Loucy (cell line): ENCODE results near the gene ARSI.

Experiments used
- CTCF ChIP-seq: fragments of 200-600 bp; sonication (generic); conservative IDR thresholded peaks from 2 replicates; pipeline ENCODE4 v1.5.1; 2014; ENCODE audit warnings: mild to moderate bottlenecking, antibody characterized with exemption, low read length
- EZH2phosphoT487 ChIP-seq: fragments of 200-600 bp; IDR thresholded peaks from 2 replicates; pipeline ENCODE4 v1.6.1; 2018; ENCODE audit warnings: antibody characterized with exemption, mild to moderate bottlenecking, moderate library complexity, borderline replicate concordance

- TF ChIP-seq CTCF, result no peak
- no peak for TF ChIP-seq EZH2phosphoT487
Observed at GRCh38 chr5:150247726-150248125, 55.0 kb downstream of the ARSI start.
